Vagina (tissue), 2 donors: Measurements from ENCODE around the gene MOGAT3.

ENCODE experiments used
- CTCF ChIP-seq, 3 experiments: fragments of 450-650 bp in 2 of 3; fragments of 200-600 bp in 1 of 3; sonication (generic) in 1 of 3; IDR thresholded peaks; one replicate each; pipeline ENCODE4 v1.5.1; 2017 to 2019; ENCODE audit warnings: antibody characterized with exemption in 3 of 3, mild to moderate bottlenecking in 2 of 3, moderate library complexity in 2 of 3
- POLR2A ChIP-seq, 2 donors: fragments of 450-650 bp; IDR thresholded peaks; one replicate each; pipeline ENCODE4 v1.6.1; 2017; ENCODE audit warnings: antibody characterized with exemption in 2 of 2, mild to moderate bottlenecking in 2 of 2, moderate library complexity in 2 of 2
- POLR2AphosphoS5 ChIP-seq, 2 donors: sonication (generic); formaldehyde crosslinking; IDR thresholded peaks; one replicate each; pipeline ENCODE4 v1.9.0; 2017; ENCODE audit warnings: antibody characterized with exemption in 2 of 2, mild to moderate bottlenecking in 2 of 2, low read depth in 1 of 2; ENCODE audit not compliant: insufficient read depth in 1 of 2

GRCh38 chr7:101211501-101211900, 10.7 kb upstream of the MOGAT3 start:
- TF ChIP-seq POLR2AphosphoS5 (IDR thresholded peaks at IDR 0.05; ENCODE audit: insufficient read depth in 1 of 2, low read depth in 1 of 2) (no peak), CTCF (IDR thresholded peaks at IDR 0.05) (no peak), POLR2A (IDR thresholded peaks at IDR 0.05) (no peak)
